Endodermal cell (in vitro differentiated cells): ENCODE results near the gene CCNDBP1. TPM values are rescaled to one million over a fixed set of nuclear protein-coding genes. Genes with fewer than 3 reads are reported as not detected.
A peak's percentile ranks its signal among the peaks of the same experiment; 100 is the strongest.
"Not testable (repeated sequence)": the region's sequence is repeated elsewhere in the genome, so short reads cannot be mapped to it uniquely, and the experiment has no call there.

Source experiments
- DNase-seq: peaks from one replicate; pipeline ENCODE4 v3.0.0-alpha.2; 2017
- H3K27ac ChIP-seq: 2 replicates; pipeline ENCODE4 v1.5.1; 2013; ENCODE audit warnings: mild to moderate bottlenecking, low read depth, low read length, moderate library complexity
- H3K27me3 ChIP-seq: 2 replicates; pipeline ENCODE4 v1.6.1; 2013; ENCODE audit warnings: mild to moderate bottlenecking, low read length, moderate library complexity; ENCODE audit not compliant: insufficient read depth, control insufficient read depth, poor library complexity, severe bottlenecking
- H3K36me3 ChIP-seq: 2 replicates; pipeline ENCODE4 v1.7.0; 2013; ENCODE audit warnings: mild to moderate bottlenecking, low read length, moderate library complexity; ENCODE audit not compliant: control insufficient read depth, insufficient read depth
- H3K4me1 ChIP-seq: one replicate; pipeline ENCODE4 v1.7.0; 2013; ENCODE audit warnings: low read length; ENCODE audit not compliant: control insufficient read depth, insufficient read depth
- H3K4me3 ChIP-seq: 2 replicates; pipeline ENCODE4 v1.5.1; 2013; ENCODE audit warnings: mild to moderate bottlenecking, low read length, moderate library complexity
- H3K9ac ChIP-seq: 2 replicates; pipeline ENCODE4 v1.6.1; 2013; ENCODE audit warnings: mild to moderate bottlenecking, low read length, moderate library complexity; ENCODE audit not compliant: poor library complexity, severe bottlenecking; ENCODE audit errors: extremely low read depth
- H3K9me3 ChIP-seq: 2 replicates; pipeline ENCODE4 v1.6.1; 2013; ENCODE audit warnings: mild to moderate bottlenecking, low read length, moderate library complexity; ENCODE audit not compliant: control insufficient read depth
- H3K27ac Mint-ChIP-seq: 2 replicates; pipeline ENCODE4 v1.8.0; 2020; ENCODE audit warnings: mixed read lengths
- H3K27me3 Mint-ChIP-seq: 2 replicates; pipeline ENCODE4 v1.8.0; 2021; ENCODE audit warnings: mild to moderate bottlenecking, mixed read lengths; ENCODE audit not compliant: insufficient read depth
- H3K36me3 Mint-ChIP-seq: 2 replicates; pipeline ENCODE4 v1.8.0; 2020; ENCODE audit warnings: low read depth, mixed read lengths
- H3K4me1 Mint-ChIP-seq: 2 replicates; pipeline ENCODE4 v1.8.0; 2020; ENCODE audit warnings: mixed read lengths
- H3K4me3 Mint-ChIP-seq: 2 replicates; pipeline ENCODE4 v1.8.0; 2020; ENCODE audit warnings: mild to moderate bottlenecking, moderate library complexity, mixed read lengths
- H3K9me3 Mint-ChIP-seq: 2 replicates; pipeline ENCODE4 v1.8.0; 2020; ENCODE audit warnings: mild to moderate bottlenecking, mixed read lengths
- CTCF ChIP-seq: fragments of 200-600 bp; sonication (generic); conservative IDR thresholded peaks from 2 replicates; pipeline ENCODE4 v1.5.0; 2021; ENCODE audit warnings: antibody characterized with exemption, mild to moderate bottlenecking
- WGBS, 2 experiments: methylation state at CpG; one replicate each; pipeline versions ENCODE4 v1.1.5 to v1.1.7; 2013; ENCODE audit warnings: missing lambda C conversion rate in 2 of 2, mixed read lengths in 1 of 2; ENCODE audit not compliant: insufficient coverage in 1 of 2, insufficient read length in 1 of 2; 5-methylcytosine and 5-hydroxymethylcytosine counted together
- total RNA-seq, 2 donors: library from RNA; stranded (reverse); fragmentation: NEBNext Ultra II Directional in 1 of 2; extraction: Animal tissue kit (Norgen Biotek cat#: 25700) in 1 of 2; gene quantifications; 2 replicates in 1 of 2; 3 replicates in 1 of 2; pipeline ENCODE4 v1.2.1, GENCODE V29; 2021

CCNDBP1 gene
- total RNA-seq, 2 donors from 2014 or later: 25.7 to 43.5 TPM

DNA sequence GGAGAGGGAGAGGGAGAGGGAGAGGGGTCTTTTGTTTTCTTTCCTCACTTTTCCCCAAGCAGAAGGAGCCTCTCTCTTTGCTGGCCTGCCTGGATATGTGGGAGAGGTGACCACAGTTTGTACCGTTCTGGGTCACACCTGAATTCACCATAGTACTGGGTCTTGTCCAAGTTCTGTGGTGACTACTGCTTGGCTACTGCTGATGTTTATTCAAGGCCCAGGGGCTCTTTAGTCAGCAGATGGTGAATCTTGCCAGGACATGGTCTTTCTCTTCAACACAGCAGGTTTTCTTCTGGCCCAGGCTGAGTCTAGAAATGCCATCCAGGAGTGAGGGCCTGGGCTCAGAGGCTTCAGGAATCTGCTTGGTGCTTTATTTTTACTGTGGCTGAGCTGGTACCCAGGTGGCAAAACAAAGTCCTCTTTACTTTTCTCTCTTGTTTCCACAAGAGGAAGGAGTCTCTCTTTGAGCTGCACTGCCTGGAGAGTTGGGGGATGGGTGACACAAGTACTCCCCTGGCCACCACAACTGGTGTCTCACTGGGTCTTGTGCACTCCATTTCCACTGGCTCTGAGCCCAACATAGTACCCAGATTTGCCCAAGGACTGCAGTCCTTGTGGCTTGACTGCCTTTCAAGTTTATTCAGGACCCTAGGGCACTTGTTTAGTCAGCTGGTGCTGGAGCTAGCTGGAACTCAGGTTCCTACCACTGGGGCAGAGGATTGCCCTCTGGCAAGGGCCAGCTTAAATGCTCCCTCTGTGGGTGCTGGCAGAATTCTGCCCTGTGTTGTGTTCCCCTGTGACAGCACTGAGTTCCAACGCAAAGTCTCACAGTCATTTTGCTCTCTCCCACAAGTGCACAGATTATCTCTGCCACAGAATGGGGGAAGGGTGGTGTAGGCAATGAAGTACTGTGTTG is 16.8 kb upstream of the CCNDBP1 start:
- no peak for TF ChIP-seq CTCF
- Mint-ChIP-seq H3K27me3 (no peaks in the 10 kb centered on the region), H3K36me3 (peaks cover 64% of the 10 kb centered on the region), H3K27ac (no peak overlapping the region), H3K4me1 (no peaks in the 10 kb centered on the region), H3K4me3 (no peak overlapping the region), H3K9me3 (peaks cover 33% of the 10 kb centered on the region)
- DNase-seq: peak; percentile 36
- H3K27ac ChIP-seq: no peak overlapping the region
- no peak overlapping the region for H3K4me3 ChIP-seq
- H3K27me3 ChIP-seq: no peaks in the 10 kb centered on the region
- H3K4me1 ChIP-seq: no peaks in the 10 kb centered on the region
- peaks cover 28% of the 10 kb centered on the region for H3K9me3 ChIP-seq
- H3K9ac ChIP-seq: no peak overlapping the region
- WGBS, 2 experiments: 91% methylated on average over 2 of the region's 2 CpGs; no CpG with 5 or more reads in 1 of the 2 experiments
- peaks cover 32% of the 10 kb centered on the region for H3K36me3 ChIP-seq

- TF ChIP-seq CTCF: no peak
- Mint-ChIP-seq H3K9me3 (peaks cover 39% of the 10 kb centered on the region), H3K36me3 (peaks cover 64% of the 10 kb centered on the region), H3K4me3 (no peak overlapping the region), H3K4me1 (no peaks in the 10 kb centered on the region), H3K27me3 (no peaks in the 10 kb centered on the region), H3K27ac (no peak overlapping the region)
- peaks cover 36% of the 10 kb centered on the region for H3K36me3 ChIP-seq
- H3K9ac ChIP-seq: no peak overlapping the region
- DNase-seq: no peak
- peaks cover 41% of the 10 kb centered on the region for H3K9me3 ChIP-seq
- H3K4me3 ChIP-seq: no peak overlapping the region
- H3K27me3 ChIP-seq: no peaks in the 10 kb centered on the region
- H3K27ac ChIP-seq: no peak overlapping the region
- 87% methylated on average over 3 to 4 of the region's 4 CpGs for WGBS, 2 experiments
- no peaks in the 10 kb centered on the region for H3K4me1 ChIP-seq
These were observed 15.3 kb upstream of the CCNDBP1 start for GRCh38 chr15:43169888-43170287.

DNA sequence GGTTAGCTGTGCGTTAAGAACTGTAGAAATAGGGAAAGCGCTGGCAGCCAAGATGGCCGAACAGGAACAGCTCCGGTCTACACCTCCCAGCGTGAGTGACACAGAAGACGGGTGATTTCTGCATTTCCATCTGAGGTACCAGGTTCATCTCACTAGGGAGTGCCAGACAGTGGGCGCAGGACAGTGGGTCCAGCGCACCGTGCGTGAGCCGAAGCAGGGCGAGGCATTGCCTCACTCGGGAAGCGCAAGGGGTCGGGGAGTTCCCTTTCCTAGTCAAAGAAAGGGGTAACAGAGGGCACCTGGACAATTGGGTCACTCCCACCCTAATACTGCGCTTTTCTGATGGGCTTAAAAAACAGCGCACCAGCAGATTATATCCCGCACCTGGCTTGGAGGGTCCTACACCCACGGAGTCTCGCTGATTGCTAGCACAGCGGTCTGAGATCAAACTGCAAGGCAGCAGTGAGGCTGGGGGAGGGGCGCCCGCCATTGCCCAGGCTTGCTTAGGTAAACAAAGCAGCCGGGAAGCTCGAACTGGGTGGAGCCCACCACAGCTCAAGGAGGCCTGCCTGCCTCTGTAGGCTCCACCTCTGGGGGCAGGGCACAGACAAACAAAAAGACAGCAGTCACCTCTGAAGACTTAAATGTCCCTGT is 9.4 kb upstream of the CCNDBP1 start:
- not testable (repeated sequence) for H3K27ac Mint-ChIP-seq

GRCh38 chr15:43177147-43177546 is 8.1 kb upstream of the CCNDBP1 start:
- H3K36me3 Mint-ChIP-seq: peaks cover 40% of the 10 kb centered on the region
- peaks cover 39% of the 10 kb centered on the region for H3K9me3 Mint-ChIP-seq
- H3K4me3 ChIP-seq, H3K27me3 Mint-ChIP-seq, H3K4me1 Mint-ChIP-seq, H3K4me3 Mint-ChIP-seq, H3K27ac Mint-ChIP-seq, H3K27me3 ChIP-seq, H3K9ac ChIP-seq, H3K27ac ChIP-seq, DNase-seq, H3K4me1 ChIP-seq: not testable (repeated sequence)
- H3K9me3 ChIP-seq: peaks cover 32% of the 10 kb centered on the region
- 100% methylated on average over 1 of the region's 2 CpGs; no CpG with 5 or more reads in 1 of the 2 experiments for WGBS, 2 experiments
- H3K36me3 ChIP-seq: peaks cover 30% of the 10 kb centered on the region

More for the DNA sequence above, 9.4 kb upstream of the CCNDBP1 start:
- not testable (repeated sequence) for DNase-seq, H3K4me3 Mint-ChIP-seq, H3K4me1 ChIP-seq, H3K27me3 ChIP-seq, H3K4me3 ChIP-seq, H3K27me3 Mint-ChIP-seq, H3K9ac ChIP-seq, H3K4me1 Mint-ChIP-seq, H3K27ac ChIP-seq
- Mint-ChIP-seq H3K9me3 (peaks cover 41% of the 10 kb centered on the region), H3K36me3 (peaks cover 45% of the 10 kb centered on the region)
- peaks cover 35% of the 10 kb centered on the region for H3K36me3 ChIP-seq
- WGBS, 2 experiments: 96 to 99% methylated on average over 17 to 22 of the region's 25 CpGs
- H3K9me3 ChIP-seq: peaks cover 39% of the 10 kb centered on the region
